Stimulated activated CD4-positive, alpha-beta T cell treated with anti-CD3 and anti-CD28 coated beads, Interleukin-4, amount 100 ng/mL, for 1 hour (primary cell): ENCODE data around the gene CYP11A1.
"Not testable (repeated sequence)": the region's sequence is repeated elsewhere in the genome, so short reads cannot be mapped to it uniquely, and the experiment has no call there.

Experiments used
- DNase-seq: peaks from one replicate; pipeline ENCODE4 v3.0.0-alpha.2; 2020

The CYP11A1 gene

GRCh38 chr15:74373731-74374647 lies 6.5 kb upstream of the CYP11A1 start:
- peak; percentile 96 for DNase-seq

DNA sequence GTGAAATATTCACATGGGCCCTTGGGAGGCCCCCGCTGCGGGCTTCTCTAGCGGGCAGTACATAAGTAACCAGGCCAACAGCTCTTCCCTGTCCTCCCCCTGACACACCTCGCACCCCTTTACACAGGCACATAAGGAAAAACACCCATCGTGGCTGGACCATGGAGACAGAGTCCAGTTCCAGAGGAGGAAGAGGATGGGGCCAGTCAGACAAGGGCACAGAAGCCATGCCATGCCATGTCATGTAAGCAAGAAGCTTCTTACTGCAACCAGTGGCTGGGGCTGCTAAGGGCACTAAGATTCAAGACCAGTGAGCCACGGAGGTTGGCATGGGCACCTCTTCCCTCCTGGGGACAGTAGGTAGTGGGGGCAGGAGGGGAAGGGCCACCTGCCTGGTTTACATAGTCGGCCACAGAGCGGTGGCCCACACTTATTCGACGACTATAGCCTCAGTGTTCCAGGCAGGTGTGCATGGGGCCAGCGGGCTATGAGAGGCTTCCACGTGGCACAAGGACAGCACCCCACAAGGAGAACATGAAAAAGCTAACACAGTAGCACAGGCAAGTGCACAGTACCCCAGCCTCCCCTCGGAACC lies 5.7 kb upstream of the CYP11A1 start:
- no peak for DNase-seq

DNA sequence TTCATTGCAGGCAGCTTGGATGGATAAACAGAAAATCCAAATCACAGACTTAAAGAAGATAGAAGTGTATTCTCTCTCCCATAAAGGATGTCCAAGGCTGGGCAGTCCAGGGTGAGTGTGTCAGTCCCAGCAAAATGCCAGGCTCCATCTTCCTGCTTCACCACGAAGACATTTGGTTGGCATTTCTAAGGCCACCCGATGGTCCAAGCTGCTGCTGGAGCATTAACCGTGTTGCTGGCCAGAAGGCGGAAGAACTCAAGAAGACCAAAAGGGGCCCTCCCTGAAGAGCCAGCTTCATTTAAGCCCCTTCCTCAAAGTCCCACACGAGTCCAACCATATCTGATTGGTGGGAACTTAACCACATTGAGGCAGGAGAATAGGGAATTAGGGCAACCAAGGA lies 3.0 kb upstream of the CYP11A1 start:
- no peak for DNase-seq

DNA sequence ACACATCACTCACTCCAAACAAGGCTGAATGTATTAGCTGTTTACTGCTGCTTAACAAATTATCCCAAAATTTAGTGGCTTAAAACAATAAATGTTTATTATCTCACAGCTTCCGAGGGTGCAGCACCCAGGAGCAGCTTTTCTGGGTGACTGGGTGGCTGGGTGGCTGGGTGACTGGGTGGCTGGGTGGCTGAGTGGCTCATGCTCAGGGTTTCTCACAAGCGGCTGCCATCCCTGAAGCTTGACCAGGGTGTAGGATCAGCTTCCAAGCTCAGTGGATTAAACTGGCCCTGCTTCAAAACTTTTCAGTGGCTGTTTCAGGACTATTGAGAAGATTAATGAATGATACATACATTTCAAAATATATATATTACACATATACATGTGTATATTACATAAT lies 2.3 kb upstream of the CYP11A1 start:
- DNase-seq = no peak

DNA sequence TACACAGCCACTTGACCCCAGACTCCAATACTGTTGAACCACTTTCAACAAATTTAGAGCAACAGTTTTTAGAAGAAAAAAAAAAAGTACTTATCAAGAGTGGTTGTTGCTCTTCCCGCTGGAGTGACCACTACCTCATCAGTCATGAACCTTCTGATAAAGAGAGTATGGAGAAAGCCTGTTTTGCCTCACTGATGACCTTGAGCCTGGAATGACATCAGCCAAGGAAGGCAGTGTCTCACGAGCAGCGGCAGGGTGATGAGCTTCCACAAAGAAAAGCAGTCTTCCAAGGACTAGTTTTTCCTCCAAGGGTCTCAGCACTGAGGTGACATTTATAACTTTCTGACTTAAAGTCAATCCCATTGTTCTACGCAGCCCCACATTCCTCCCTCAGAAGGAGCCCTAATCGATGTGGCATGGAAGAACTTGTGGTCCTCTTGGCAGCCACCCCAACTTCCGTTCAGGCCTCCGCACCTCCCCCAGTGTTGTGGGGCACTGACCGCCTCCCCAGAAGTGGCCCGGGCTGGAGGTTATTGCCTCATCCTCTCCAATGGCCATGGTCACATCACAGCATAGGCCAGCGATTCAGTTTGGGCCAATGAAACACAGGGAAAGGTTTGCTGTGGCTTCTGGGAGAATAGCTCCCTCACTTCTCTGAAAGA lies 1.8 kb upstream of the CYP11A1 start:
- no peak for DNase-seq

- no peak for DNase-seq
Measured at GRCh38 chr15:74368121-74368520, 675 bp upstream of the CYP11A1 start.

- no peak for DNase-seq
Measured at GRCh38 chr15:74365598-74366445, 1.6 kb downstream of the CYP11A1 start.

- DNase-seq = no peak
Measured at GRCh38 chr15:74364936-74365597, 2.4 kb downstream of the CYP11A1 start.

GRCh38 chr15:74362482-74362881 lies 5.0 kb downstream of the CYP11A1 start:
- no peak for DNase-seq

- DNase-seq = not testable (repeated sequence)
Measured at GRCh38 chr15:74360855-74361254, 6.6 kb downstream of the CYP11A1 start.

DNA sequence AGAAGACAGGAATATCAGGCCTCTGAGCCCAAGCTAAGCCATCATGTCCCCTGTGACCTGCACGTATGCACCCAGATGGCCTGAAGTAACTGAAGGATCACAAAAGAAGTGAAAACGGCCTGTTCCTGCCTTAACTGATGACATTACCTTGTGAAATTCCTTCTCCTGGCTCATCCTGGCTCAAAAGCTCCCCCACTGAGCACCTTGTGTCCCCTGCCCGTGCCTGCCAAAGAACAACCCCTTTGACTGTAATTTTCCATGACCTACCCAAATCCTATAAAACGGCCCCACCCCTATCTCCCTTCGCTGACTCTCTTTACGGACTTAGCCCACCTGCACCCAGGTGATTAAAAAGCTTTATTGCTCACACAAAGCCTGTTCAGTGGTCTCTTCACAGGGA lies 8.1 kb downstream of the CYP11A1 start:
- DNase-seq = not testable (repeated sequence)

- DNase-seq = not testable (repeated sequence)
Measured at GRCh38 chr15:74357514-74357913, 9.9 kb downstream of the CYP11A1 start.

DNA sequence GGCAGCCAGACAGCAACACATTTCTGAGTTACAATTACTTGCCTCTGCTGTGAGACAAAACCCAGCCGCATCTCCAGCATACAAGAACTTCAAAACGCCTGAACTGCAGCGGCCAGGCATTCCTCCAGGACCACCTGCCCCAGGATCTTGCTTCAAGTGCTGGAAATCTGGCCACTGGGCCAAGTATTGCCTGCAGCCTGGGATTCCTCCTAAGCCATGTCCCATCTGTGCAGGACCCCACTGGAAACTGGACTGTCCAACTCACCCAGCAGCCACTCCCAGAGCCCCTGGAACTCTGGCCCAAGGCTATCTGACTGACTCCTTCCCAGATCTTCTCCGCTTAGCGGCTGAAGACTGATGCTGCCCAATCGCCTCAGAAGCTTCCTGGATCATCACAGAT lies 11.4 kb downstream of the CYP11A1 start:
- DNase-seq = not testable (repeated sequence)

DNA sequence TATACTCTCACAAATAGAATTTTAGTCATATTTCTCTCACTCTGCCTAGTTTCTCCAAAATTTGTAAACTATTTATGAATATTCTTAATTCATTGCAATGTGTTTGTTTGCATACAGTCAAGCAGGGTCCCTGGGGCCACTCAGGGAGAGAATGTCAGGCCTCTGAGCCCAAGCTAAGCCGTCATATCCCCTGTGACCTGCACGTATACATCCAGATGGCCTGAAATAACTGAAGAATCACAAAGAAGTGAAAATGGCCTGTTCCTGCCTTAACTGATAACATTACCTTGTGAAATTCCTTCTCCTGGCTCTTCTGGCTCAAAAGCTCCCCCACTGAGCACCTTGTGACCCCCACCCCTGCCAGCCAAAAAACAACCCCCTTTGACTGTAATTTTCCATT lies 13.5 kb downstream of the CYP11A1 start:
- DNase-seq = not testable (repeated sequence)

- DNase-seq = no peak
Measured at GRCh38 chr15:74352393-74352910, 15.0 kb downstream of the CYP11A1 start.

GRCh38 chr15:74351670-74352069 lies 15.8 kb downstream of the CYP11A1 start:
- no peak for DNase-seq

DNA sequence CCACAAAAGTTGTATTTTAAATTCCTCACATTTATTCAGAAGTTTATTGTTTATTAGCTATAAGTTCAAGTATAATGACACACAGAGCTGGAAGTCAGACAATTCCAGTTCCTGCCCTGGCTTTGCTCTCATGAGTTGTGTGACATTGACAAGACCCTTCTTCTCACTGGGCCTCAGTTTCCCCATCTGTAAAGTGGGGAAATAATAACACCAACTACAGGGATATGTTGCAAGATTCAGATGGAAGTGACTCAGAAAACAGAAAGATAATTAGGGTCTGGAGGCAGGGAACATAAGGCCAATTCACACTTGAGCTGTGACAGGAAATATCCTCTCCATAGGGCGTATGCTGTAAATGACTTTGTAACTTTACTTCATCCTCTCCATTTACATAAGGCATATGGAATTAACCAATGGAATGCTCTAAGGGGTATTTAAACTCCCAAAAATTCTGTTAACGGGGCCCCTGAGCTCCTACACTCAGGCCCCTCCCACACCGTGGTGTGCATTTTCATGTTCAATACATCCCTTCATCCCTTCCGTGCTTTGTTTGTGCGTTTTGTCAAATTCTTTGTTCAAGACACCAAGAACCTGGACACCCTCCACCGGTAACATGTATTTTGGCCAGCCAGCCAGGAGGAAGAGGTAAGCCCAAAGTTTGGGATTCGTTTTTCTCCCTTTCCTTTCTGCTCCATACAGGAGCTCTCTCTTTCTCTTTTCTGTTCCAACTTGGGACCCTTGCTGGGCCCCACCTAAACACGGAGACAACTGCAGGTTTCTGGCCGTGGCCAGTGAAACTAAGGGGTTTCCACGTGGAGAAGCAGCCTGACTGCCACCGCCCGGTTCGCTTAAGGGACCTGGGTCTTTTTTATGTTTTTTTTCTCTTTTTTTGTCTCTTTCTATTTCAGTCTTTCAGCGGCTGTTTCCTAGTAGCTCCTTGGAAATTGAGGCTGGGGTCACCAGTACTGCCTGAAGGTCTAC lies 16.9 kb downstream of the CYP11A1 start:
- DNase-seq = no peak

DNA sequence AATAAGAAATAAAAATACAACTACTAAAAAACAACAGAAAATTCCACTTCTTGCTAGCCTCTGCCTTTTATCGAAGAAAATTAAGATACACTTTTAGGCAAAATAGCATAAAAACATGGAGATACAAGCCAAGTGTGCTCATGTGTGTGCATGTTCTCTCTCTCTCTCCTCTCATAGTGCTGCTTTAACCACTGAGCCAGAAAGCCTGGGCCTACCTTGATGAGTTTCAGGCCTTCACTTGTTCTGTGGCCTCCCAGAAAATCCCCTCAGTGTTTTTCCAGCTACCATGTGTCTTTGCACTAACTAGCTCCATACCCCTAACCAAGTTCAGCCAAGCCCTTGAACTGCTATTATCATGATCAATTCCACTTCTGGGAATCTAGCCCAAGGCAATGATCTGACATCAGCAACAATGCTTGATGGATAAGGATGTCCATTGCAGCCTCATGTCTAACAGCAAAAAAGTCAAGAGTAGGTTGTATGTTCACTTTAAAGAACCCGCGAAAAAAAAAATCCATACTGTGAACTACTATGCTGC lies 18.1 kb downstream of the CYP11A1 start:
- DNase-seq = no peak

- no peak for DNase-seq
Measured at GRCh38 chr15:74347757-74348250, 19.6 kb downstream of the CYP11A1 start.

DNA sequence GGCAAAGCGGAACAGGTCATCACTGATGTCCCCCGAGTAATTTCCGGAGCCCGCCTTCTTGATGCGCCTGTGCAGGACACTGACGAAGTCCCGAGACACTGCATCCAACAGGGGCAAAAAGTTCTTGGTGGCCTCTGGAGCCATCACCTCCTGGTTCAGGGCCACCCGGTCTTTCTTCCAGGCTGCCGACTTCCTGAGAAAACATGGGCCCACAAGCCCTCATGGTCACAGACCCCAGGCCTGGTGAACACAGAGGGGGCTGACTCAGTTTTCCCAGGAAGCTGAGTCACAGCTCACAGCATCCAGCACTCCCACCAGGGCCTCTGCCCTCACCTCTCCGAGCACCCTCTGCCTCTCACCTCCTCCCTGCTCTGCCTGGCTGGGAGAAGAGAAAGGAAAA lies 22.4 kb downstream of the CYP11A1 start:
- DNase-seq = no peak
